GM19035 (cell line): Measurements from ENCODE around the gene RTN3.
"Not testable (repeated sequence)": the region's sequence is repeated elsewhere in the genome, so short reads cannot be mapped to it uniquely, and the experiment has no call there.

Source experiments
- ATAC-seq: cut with Tn5 transposase; IDR thresholded peaks from one replicate; pipeline ENCODE4 v1.9.1; 2021; ENCODE audit not compliant: unreplicated experiment

Gene RTN3

GRCh38 chr11:63680834-63681320 is 423 bp upstream of the RTN3 start:
- peak; percentile 10 for ATAC-seq

- no peak for ATAC-seq
Observed at GRCh38 chr11:63682066-63683021, 1.0 kb downstream of the RTN3 start.

DNA sequence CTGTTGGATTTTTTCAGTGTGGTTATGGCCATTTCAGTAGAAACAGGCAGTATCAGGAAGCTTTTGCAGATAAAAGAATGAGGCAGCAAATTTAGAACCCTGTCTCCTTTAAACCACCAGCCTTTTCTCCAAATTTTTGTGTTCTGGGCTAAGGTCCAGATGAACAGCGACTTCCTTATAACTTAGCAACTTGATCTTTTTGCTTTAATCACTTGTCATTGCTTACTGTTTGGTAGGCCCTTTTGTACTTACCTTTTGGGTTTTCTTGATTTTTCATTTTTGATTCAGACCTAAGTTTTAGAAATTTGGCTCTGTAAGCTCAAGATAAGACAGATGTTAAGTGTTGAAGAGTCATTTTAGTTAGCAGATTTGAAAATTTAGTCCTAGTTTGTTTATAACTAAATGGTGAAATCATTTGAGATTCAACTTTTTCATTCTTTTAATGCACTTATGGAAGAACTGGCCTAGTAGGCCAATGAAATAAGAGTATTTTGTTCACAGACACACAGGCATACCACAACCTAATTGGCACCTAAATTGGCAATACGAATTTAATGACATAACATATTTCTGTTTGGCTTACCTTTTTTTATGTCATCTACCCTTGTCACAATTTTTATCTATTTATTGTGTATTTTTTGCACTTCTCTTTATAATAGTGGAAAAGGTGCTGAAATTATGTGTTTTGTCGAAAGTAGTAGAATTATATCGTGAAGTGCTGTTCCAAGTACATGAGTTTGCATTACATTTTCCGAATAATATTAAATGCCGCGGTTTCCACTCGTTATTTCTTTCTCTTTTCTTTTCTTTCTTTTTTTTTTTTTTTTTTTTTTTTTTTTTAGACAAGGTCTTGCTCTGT is 2.1 kb downstream of the RTN3 start:
- ATAC-seq: no peak

- not testable (repeated sequence) for ATAC-seq
Observed at GRCh38 chr11:63685158-63685721, 3.9 kb downstream of the RTN3 start.

DNA sequence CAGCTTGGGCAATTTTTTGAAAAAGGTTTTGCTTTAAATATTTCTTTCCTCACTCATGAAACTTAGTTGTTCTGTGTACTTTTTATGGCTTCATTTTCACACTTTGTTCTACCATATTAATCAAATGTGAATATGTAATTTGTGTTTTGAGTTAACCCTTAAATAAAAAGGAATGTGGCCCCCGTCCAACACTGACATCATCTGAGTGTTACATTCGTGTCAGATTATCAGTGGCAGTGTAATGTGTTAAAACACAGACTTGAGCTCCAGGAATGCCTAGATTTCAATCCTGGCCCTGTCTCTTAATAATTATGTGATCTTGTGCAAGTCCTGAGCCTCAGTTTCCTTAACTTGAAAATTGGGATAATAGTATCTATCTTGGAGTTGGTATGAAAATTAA is 5.6 kb downstream of the RTN3 start:
- no peak for ATAC-seq

- no peak for ATAC-seq
Observed at GRCh38 chr11:63687845-63688244, 6.5 kb downstream of the RTN3 start.

DNA sequence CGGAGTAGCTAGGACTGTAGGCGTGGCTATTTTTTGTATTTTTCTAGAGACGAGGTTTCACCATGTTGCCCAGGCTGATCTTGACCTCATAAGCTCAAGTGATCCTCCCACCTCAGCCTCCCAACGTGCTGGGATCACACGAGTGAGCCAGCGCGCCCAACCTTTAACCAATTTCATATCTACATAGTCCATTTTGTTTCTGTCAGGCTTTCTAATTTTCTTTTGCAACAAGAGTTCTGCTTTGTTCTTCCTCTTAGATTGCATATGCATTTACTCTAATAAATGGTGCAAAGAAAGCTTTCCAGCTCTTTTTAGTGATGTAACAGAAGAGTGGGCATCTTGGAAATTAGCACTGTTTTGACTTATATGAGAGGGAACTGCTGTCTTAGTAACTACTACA is 13.3 kb downstream of the RTN3 start:
- ATAC-seq: no peak

- no peak for ATAC-seq
Observed at GRCh38 chr11:63698976-63699733, 17.9 kb downstream of the RTN3 start.

DNA sequence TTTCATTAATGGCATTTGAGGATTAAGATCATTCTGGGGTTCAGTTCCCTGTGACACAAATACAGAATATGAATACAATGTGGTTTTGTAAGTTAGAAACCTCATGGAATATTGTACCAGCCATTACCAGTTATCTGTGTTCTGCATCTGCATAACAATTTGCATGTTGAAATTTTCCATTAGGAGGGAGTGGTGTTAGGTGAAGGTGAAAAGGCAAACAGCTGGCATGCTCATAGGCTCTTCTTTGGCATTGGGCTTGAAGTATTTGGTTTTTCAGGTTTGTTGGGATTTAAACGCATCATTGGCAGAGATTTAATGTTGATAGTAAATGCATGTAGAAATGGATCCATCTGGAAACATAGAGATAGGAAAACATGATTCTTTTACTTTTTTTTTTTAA is 18.6 kb downstream of the RTN3 start:
- no peak for ATAC-seq

GRCh38 chr11:63705526-63705925 is 24.2 kb downstream of the RTN3 start:
- ATAC-seq: no peak

GRCh38 chr11:63708764-63709163 is 27.5 kb downstream of the RTN3 start:
- ATAC-seq: no peak

- ATAC-seq: no peak
Observed at GRCh38 chr11:63709336-63709884, 28.1 kb downstream of the RTN3 start.

DNA sequence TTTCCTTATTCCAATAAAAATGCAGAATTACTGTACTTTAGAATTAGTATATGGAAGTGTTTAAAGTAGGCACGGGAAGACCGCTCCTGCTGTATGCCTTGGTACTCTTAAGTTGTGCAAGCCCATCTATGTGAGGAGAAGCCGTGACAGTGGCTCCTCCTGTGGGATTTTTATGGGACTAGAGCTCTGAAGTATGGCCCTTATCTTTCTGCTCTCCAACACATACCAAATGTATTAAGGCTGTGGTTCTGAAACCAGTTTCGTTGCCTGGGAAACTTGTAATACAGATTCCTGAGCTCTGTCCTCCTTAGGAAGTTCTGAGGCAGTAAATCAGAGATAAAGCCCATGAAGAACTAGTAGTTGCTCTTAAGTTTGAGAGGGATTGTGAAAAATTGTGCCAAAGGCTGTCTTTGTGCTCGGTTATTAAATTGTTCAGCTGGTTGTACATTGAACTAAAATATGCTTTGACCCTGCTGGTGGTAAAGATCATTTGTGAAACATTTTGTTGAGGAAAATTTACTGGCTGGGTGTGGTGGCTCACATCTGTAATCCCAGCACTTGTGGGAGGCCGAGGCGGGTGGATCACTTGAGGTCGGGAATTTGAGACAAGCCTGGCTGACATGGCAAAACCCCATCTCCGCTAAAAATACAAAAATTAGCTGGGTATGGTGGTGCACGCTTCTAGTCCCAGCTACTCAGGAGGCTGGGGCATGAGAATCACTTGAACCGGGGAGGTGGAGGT is 29.3 kb downstream of the RTN3 start:
- ATAC-seq: no peak

DNA sequence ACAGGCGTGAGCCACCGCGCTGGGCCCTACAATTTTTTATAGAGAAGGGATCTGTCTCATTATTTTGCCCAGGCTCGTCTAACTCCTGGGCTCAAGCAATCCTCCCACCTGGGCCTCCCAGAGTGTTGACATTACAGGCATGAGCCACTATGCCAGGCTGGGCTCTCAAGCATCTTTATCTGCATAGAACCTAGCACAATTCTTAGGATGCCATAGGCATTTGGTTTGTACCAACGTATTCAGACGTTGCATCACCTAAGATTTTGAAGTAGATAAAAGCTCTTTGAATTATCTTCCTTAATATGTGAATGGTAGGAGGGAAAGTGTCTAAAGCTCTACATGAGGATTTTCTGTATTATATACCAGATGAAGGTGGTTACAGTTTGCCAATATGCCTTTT is 30.5 kb downstream of the RTN3 start:
- ATAC-seq: no peak

DNA sequence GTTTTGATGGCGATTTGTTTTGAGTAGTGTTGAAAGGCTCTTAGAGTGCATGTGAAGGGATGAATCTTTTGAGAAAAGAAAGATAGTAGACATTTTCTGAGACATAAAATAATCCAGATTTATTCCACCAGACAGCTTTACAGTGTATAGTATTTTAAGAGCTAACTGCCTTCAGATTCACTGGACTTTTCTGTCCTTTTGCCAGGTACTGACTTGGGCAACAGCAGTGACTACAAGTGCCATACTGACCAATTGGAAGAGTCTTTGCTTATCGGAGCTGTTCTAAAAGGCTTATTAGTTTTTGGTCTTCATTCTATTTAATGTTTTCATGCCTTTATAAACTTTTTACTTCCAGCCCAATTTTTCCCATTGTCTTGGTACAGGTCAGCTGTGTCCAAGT is 32.5 kb downstream of the RTN3 start:
- ATAC-seq: no peak

- no peak for ATAC-seq
Observed at GRCh38 chr11:63716046-63716445, 34.7 kb downstream of the RTN3 start.

DNA sequence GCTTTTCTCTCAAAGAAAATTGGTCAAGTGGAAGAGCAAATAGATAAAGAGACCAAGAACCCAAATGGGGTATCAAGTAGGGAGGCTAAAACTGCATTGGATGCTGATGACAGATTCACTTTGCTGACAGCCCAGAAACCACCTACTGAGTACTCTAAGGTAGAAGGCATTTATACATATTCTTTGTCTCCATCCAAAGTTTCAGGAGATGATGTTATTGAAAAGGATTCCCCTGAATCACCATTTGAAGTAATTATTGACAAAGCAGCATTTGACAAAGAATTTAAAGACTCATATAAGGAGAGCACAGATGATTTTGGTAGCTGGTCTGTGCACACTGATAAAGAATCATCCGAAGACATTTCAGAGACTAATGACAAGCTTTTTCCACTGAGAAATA is 37.7 kb downstream of the RTN3 start:
- ATAC-seq: no peak

DNA sequence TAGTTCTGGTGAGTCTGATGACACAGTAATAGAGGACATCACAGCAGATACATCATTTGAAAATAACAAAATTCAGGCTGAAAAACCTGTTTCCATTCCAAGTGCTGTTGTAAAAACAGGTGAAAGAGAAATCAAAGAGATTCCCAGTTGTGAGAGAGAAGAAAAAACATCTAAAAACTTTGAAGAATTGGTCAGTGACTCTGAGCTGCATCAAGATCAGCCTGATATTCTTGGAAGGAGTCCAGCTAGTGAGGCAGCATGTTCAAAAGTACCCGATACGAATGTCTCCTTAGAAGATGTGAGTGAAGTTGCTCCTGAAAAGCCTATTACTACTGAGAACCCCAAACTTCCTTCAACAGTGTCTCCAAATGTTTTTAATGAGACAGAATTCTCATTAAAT is 38.7 kb downstream of the RTN3 start:
- ATAC-seq: no peak

GRCh38 chr11:63720611-63721010 is 39.3 kb downstream of the RTN3 start:
- ATAC-seq: no peak

- ATAC-seq: no peak
Observed at GRCh38 chr11:63729326-63729725, 48.0 kb downstream of the RTN3 start.
